Left ventricle myocardium inferior (tissue), 1 donor: Measurements from ENCODE around the gene STC2. TPM values are rescaled to one million over a fixed set of nuclear protein-coding genes. Genes with fewer than 3 reads are reported as not detected.
A peak's percentile ranks its signal among the peaks of the same experiment; 100 is the strongest.

Experiments
- DNase-seq: peaks from one replicate; pipeline ENCODE4 v3.0.0-alpha.2; 2020
- H3K27ac ChIP-seq: fragments of 200-600 bp; replicated peaks from 2 replicates; pipeline ENCODE4 v1.8.0; 2021
- H3K27me3 ChIP-seq: fragments of 200-600 bp; 2 replicates; pipeline ENCODE4 v1.8.0; 2021; ENCODE audit warnings: low read depth
- H3K36me3 ChIP-seq: fragments of 200-600 bp; 2 replicates; pipeline ENCODE4 v1.8.0; 2021
- H3K4me1 ChIP-seq: fragments of 200-600 bp; 2 replicates; pipeline ENCODE4 v1.8.0; 2021
- H3K4me3 ChIP-seq: fragments of 200-600 bp; 2 replicates; pipeline ENCODE4 v1.8.0; 2021; ENCODE audit warnings: mild to moderate bottlenecking, moderate library complexity
- H3K9me3 ChIP-seq: fragments of 200-600 bp; replicated peaks from 2 replicates; pipeline ENCODE4 v1.8.0; 2021
- CTCF ChIP-seq: fragments of 200-600 bp; IDR thresholded peaks from 2 replicates; pipeline ENCODE4 v1.8.0; 2021; ENCODE audit warnings: antibody characterized with exemption, mild to moderate bottlenecking, borderline replicate concordance
- intact Hi-C: fragments of 100-400 bp; cut with micrococcal nuclease; formaldehyde crosslinking; loops from one replicate; pipeline ENCODE4 v1.11.0; 2022
- total RNA-seq: library from RNA; stranded (reverse); fragmentation: NEBNext Ultra II Directional; extraction: Animal tissue kit (Norgen Biotek cat#: 25700); gene quantifications from one replicate; pipeline ENCODE4 v1.2.1, GENCODE V29; 2021
- donor health status: DM: no; HTN: yes; CAD: no; lungs with severe emphysema.

STC2 gene
- total RNA-seq, 1 donor from 2014 or later: 12.4 TPM

GRCh38 chr5:173318330-173318729 lies 9.9 kb downstream of the STC2 start:
- no peak for DNase-seq
- Histone ChIP-seq H3K27me3 (no peaks in the 10 kb centered on the region), H3K4me1 (peaks cover 75% of the 10 kb centered on the region), H3K4me3 (no peak overlapping the region), H3K9me3 (no peaks in the 10 kb centered on the region), H3K27ac (no peak overlapping the region), H3K36me3 (peaks cover 10% of the 10 kb centered on the region)
- intact Hi-C loops: no loop called here
- TF ChIP-seq CTCF: no peak

- no peak for TF ChIP-seq CTCF
- Histone ChIP-seq H3K9me3 (no peaks in the 10 kb centered on the region), H3K27ac (no peak overlapping the region), H3K36me3 (peaks cover 6% of the 10 kb centered on the region), H3K4me1 (peaks cover 71% of the 10 kb centered on the region), H3K27me3 (no peaks in the 10 kb centered on the region), H3K4me3 (no peak overlapping the region)
- intact Hi-C loops: no loop called here
- no peak for DNase-seq
These were observed 10.4 kb downstream of the STC2 start for GRCh38 chr5:173317852-173318251.

GRCh38 chr5:173317091-173317730 lies 11.0 kb downstream of the STC2 start:
- Histone ChIP-seq H3K4me3 (no peak overlapping the region), H3K27ac (peak overlapping the region; percentile 64), H3K27me3 (no peaks in the 10 kb centered on the region), H3K9me3 (no peaks in the 10 kb centered on the region), H3K4me1 (peaks cover 64% of the 10 kb centered on the region), H3K36me3 (no peaks in the 10 kb centered on the region)
- DNase-seq: no peak
- intact Hi-C loops: no loop called here
- TF ChIP-seq CTCF: no peak

- intact Hi-C loops: no loop called here
- H3K4me3 ChIP-seq: peak overlapping the region; percentile 42
These were observed 11.7 kb downstream of the STC2 start for GRCh38 chr5:173316339-173317020.

More at GRCh38 chr5:173316339-173317020, 11.7 kb downstream of the STC2 start:
- Histone ChIP-seq H3K27ac (peak overlapping the region; percentile 64), H3K36me3 (no peaks in the 10 kb centered on the region), H3K9me3 (no peaks in the 10 kb centered on the region), H3K4me1 (peaks cover 60% of the 10 kb centered on the region), H3K27me3 (no peaks in the 10 kb centered on the region)
- TF ChIP-seq CTCF: no peak
- DNase-seq: no peak
